Effector memory CD8-positive, alpha-beta T cell (primary cell): ENCODE data around the gene ERFL.
"Not testable (repeated sequence)": the region's sequence is repeated elsewhere in the genome, so short reads cannot be mapped to it uniquely, and the experiment has no call there.

Source experiments
- ATAC-seq: fragments of 150-1000 bp; cut with Tn5 transposase; replicated peaks from 2 replicates; pipeline ENCODE4 v1.10.0; 2021; ENCODE audit warnings: mild to moderate bottlenecking, moderate library complexity
- DNase-seq, 3 experiments: peaks; one replicate each; pipeline ENCODE4 v3.0.0; 2021
- H3K27ac Mint-ChIP-seq, 2 donors: one replicate each; pipeline ENCODE4 v1.8.0; 2022; ENCODE audit warnings: mild to moderate bottlenecking in 2 of 2, mixed read lengths in 2 of 2, moderate library complexity in 2 of 2
- H3K27me3 Mint-ChIP-seq, 2 donors: one replicate each; pipeline ENCODE4 v1.8.0; 2022; ENCODE audit warnings: mixed read lengths in 2 of 2
- H3K36me3 Mint-ChIP-seq: one replicate; pipeline ENCODE4 v1.8.0; 2022; ENCODE audit warnings: mild to moderate bottlenecking, moderate library complexity, mixed read lengths; ENCODE audit not compliant: insufficient read depth
- H3K4me1 Mint-ChIP-seq, 2 donors: one replicate each; pipeline ENCODE4 v1.8.0; 2022; ENCODE audit warnings: low read depth in 2 of 2, mixed read lengths in 2 of 2
- H3K4me3 Mint-ChIP-seq, 2 donors: one replicate each; pipeline ENCODE4 v1.8.0; 2022; ENCODE audit warnings: mild to moderate bottlenecking in 2 of 2, mixed read lengths in 2 of 2, moderate library complexity in 2 of 2
- H3K9me3 Mint-ChIP-seq, 2 donors: one replicate each; pipeline ENCODE4 v1.8.0; 2022; ENCODE audit warnings: mixed read lengths in 2 of 2

The ERFL gene

GRCh38 chr19:41957161-41957837 is 29.1 kb upstream of the ERFL start:
- peaks cover 20% of the 10 kb centered on the region in 2 donors for H3K4me1 Mint-ChIP-seq
- H3K36me3 Mint-ChIP-seq: peaks cover 31% of the 10 kb centered on the region
- ATAC-seq (no peak), DNase-seq (no peak)
- H3K27me3 Mint-ChIP-seq: no peaks in the 10 kb centered on the region
- H3K27ac Mint-ChIP-seq: peak overlapping the region in 1 of 2 donors; percentile 93
- H3K4me3 Mint-ChIP-seq: peak overlapping the region; percentile 83
- no peaks in the 10 kb centered on the region for H3K9me3 Mint-ChIP-seq

- peaks cover 23% of the 10 kb centered on the region in 2 donors for H3K4me1 Mint-ChIP-seq
- no peak overlapping the region for H3K27ac Mint-ChIP-seq
- H3K36me3 Mint-ChIP-seq: peaks cover 37% of the 10 kb centered on the region
- H3K9me3 Mint-ChIP-seq: no peaks in the 10 kb centered on the region
- DNase-seq: no peak
- no peaks in the 10 kb centered on the region for H3K27me3 Mint-ChIP-seq
- H3K4me3 Mint-ChIP-seq: peak overlapping the region in 1 of 2 donors; percentile 10
- ATAC-seq: no peak
These were observed 28.4 kb upstream of the ERFL start for GRCh38 chr19:41956621-41957020.

- H3K4me1 Mint-ChIP-seq: peaks cover 27 to 28% of the 10 kb centered on the region in 2 donors
- no peaks in the 10 kb centered on the region for H3K27me3 Mint-ChIP-seq
- ATAC-seq: no peak
- no peak for DNase-seq
- no peak overlapping the region for H3K4me3 Mint-ChIP-seq
- H3K36me3 Mint-ChIP-seq: peaks cover 44% of the 10 kb centered on the region
- H3K27ac Mint-ChIP-seq: peak overlapping the region in 1 of 2 donors; percentile 42
- no peaks in the 10 kb centered on the region for H3K9me3 Mint-ChIP-seq
These were observed 27.3 kb upstream of the ERFL start for GRCh38 chr19:41955521-41955920.

- Mint-ChIP-seq H3K36me3 (peaks cover 42% of the 10 kb centered on the region), H3K27ac (peak overlapping the region in 1 of 2 donors; percentile 88), H3K27me3 (no peaks in the 10 kb centered on the region), H3K4me3 (peak overlapping the region; percentile 14 to 34), H3K4me1 (peaks cover 29 to 30% of the 10 kb centered on the region in 2 donors), H3K9me3 (no peaks in the 10 kb centered on the region)
- peak; percentile 79 for ATAC-seq
- DNase-seq: peak; percentile 88 to 89 (median 89)
These were observed 23.5 kb upstream of the ERFL start for GRCh38 chr19:41951686-41952172.

- Mint-ChIP-seq H3K4me1 (peaks cover 50 to 60% of the 10 kb centered on the region in 2 donors), H3K27me3 (peaks cover 0 to 11% of the 10 kb centered on the region in 2 donors), H3K4me3 (peak overlapping the region; percentile 75 to 85), H3K9me3 (no peaks in the 10 kb centered on the region), H3K36me3 (peaks cover 42% of the 10 kb centered on the region), H3K27ac (peak overlapping the region; percentile 93 to 100)
- no peak for ATAC-seq
- no peak for DNase-seq
These were observed 18.8 kb upstream of the ERFL start for GRCh38 chr19:41947091-41947490.

GRCh38 chr19:41945135-41945766 is 17.0 kb upstream of the ERFL start:
- H3K36me3 Mint-ChIP-seq: peaks cover 34% of the 10 kb centered on the region
- peak overlapping the region; percentile 65 to 66 for H3K4me3 Mint-ChIP-seq
- ATAC-seq (peak; percentile 86), DNase-seq (peak; percentile 88 to 91 (median 91))
- H3K27me3 Mint-ChIP-seq: peaks cover 13 to 29% of the 10 kb centered on the region in 2 donors
- H3K27ac Mint-ChIP-seq: peak overlapping the region; percentile 93 to 100
- peaks cover 51 to 65% of the 10 kb centered on the region in 2 donors for H3K4me1 Mint-ChIP-seq
- no peaks in the 10 kb centered on the region for H3K9me3 Mint-ChIP-seq

GRCh38 chr19:41944336-41944735 is 16.1 kb upstream of the ERFL start:
- peak overlapping the region; percentile 93 to 100 for H3K27ac Mint-ChIP-seq

GRCh38 chr19:41941410-41942202 is 13.4 kb upstream of the ERFL start:
- Mint-ChIP-seq H3K4me3 (peak overlapping the region; percentile 74 to 80), H3K27ac (peak overlapping the region; percentile 46 to 95), H3K27me3 (peaks cover 16 to 46% of the 10 kb centered on the region in 2 donors), H3K9me3 (no peaks in the 10 kb centered on the region), H3K4me1 (peaks cover 40 to 53% of the 10 kb centered on the region in 2 donors), H3K36me3 (peaks cover 20% of the 10 kb centered on the region)
- no peak for DNase-seq
- ATAC-seq: no peak

More at GRCh38 chr19:41944336-41944735, 16.1 kb upstream of the ERFL start:
- peak overlapping the region; percentile 65 to 66 for H3K4me3 Mint-ChIP-seq
- H3K9me3 Mint-ChIP-seq: no peaks in the 10 kb centered on the region
- peaks cover 14 to 33% of the 10 kb centered on the region in 2 donors for H3K27me3 Mint-ChIP-seq
- H3K4me1 Mint-ChIP-seq: peaks cover 49 to 62% of the 10 kb centered on the region in 2 donors
- peaks cover 34% of the 10 kb centered on the region for H3K36me3 Mint-ChIP-seq
- ATAC-seq: peak; percentile 0
- DNase-seq: peak in 1 of 3 experiments; percentile 36

GRCh38 chr19:41940731-41941409 is 12.6 kb upstream of the ERFL start:
- Mint-ChIP-seq H3K27ac (peak overlapping the region; percentile 79 to 95), H3K4me3 (peak overlapping the region; percentile 74 to 80), H3K36me3 (peaks cover 25% of the 10 kb centered on the region), H3K9me3 (no peaks in the 10 kb centered on the region), H3K27me3 (peaks cover 21 to 53% of the 10 kb centered on the region in 2 donors), H3K4me1 (peaks cover 41 to 55% of the 10 kb centered on the region in 2 donors)
- ATAC-seq (no peak), DNase-seq (no peak)

GRCh38 chr19:41939861-41940730 is 11.8 kb upstream of the ERFL start:
- DNase-seq (no peak), ATAC-seq (no peak)

GRCh38 chr19:41939209-41939608 is 11.0 kb upstream of the ERFL start:
- DNase-seq, ATAC-seq, H3K9me3 Mint-ChIP-seq, H3K4me3 Mint-ChIP-seq: not testable (repeated sequence)
- H3K27ac Mint-ChIP-seq: peak overlapping the region in 1 of 2 donors; percentile 41
- peaks cover 31 to 67% of the 10 kb centered on the region in 2 donors for H3K27me3 Mint-ChIP-seq
- peaks cover 37 to 50% of the 10 kb centered on the region in 2 donors for H3K4me1 Mint-ChIP-seq
- peaks cover 15% of the 10 kb centered on the region for H3K36me3 Mint-ChIP-seq

More at GRCh38 chr19:41939861-41940730, 11.8 kb upstream of the ERFL start:
- Mint-ChIP-seq H3K4me3 (peak overlapping the region; percentile 74 to 80), H3K9me3 (no peaks in the 10 kb centered on the region), H3K27me3 (peaks cover 27 to 61% of the 10 kb centered on the region in 2 donors), H3K36me3 (peaks cover 17% of the 10 kb centered on the region), H3K4me1 (peaks cover 38 to 52% of the 10 kb centered on the region in 2 donors), H3K27ac (peak overlapping the region; percentile 78 to 79)
